HCT116 (cell line): ENCODE data around the gene JPH3. TPM values are rescaled to one million over a fixed set of nuclear protein-coding genes. Genes with fewer than 3 reads are reported as not detected.

Experiments used
- ATAC-seq: fragments of 200-7000 bp; cut with Tn5 transposase; 2 replicates; pipeline ENCODE4 v1.9.1; 2020; ENCODE audit warnings: mild to moderate bottlenecking, moderate library complexity
- BruUV-seq: library from RNA; stranded (reverse); fragments of 400-500 nt; replicated peaks from 2 replicates; lab custom pipeline; 2021; lab: Mats Ljungman, UMichigan
- CTCF ChIA-PET: fragments of 300-600 bp; sonication (Branson Sonifier 250); formaldehyde crosslinking; loops from one replicate; lab custom pipeline; 2021; ENCODE audit warnings: antibody characterized with exemption; lab: Charles Lee
- POLR2A ChIA-PET: fragments of 300-600, 350-600 bp; sonication (Branson Sonifier 250); formaldehyde crosslinking; loops from one replicate; lab custom pipeline; 2021; ENCODE audit warnings: antibody characterized with exemption; lab: Charles Lee
- RAD21 ChIA-PET, 2 experiments: fragments of 300-600 bp; sonication (Branson Sonifier 250); formaldehyde crosslinking; loops; one replicate each; lab custom pipeline; 2023; ENCODE audit warnings: low total read pairs in 2 of 2; ENCODE audit not compliant: uncharacterized antibody in 2 of 2, unreplicated experiment in 2 of 2, low non-redundant PET in 1 of 2; lab: Charles Lee
- DNase-seq: peaks from one replicate; pipeline ENCODE4 v3.0.0-alpha.2; 2010; ENCODE audit warnings: low read depth, low spot score
- H2AFZ ChIP-seq: fragments of 200-600 bp; shearing (Covaris generic), sonication (generic); 2 replicates; pipeline ENCODE4 v1.6.1; 2017; ENCODE audit warnings: low read depth, mixed run types, mixed read lengths, antibody characterized with exemption, low read length; ENCODE audit not compliant: poor library complexity, severe bottlenecking
- H3K27ac ChIP-seq: 2 replicates; pipeline ENCODE4 v1.5.1; 2012; ENCODE audit warnings: low read depth, low read length
- H3K27me3 ChIP-seq: fragments of 200-600 bp; sonication (generic); 2 replicates; pipeline ENCODE4 v1.6.1; 2016; ENCODE audit warnings: mixed run types, low read length, mixed read lengths; ENCODE audit not compliant: insufficient read depth
- H3K36me3 ChIP-seq, 2 experiments: fragments of 200-500 bp in 1 of 2; fragments of 200-600 bp in 1 of 2; sonication (Bioruptor generic) in 1 of 2; sonication (generic) in 1 of 2; 2 replicates each; pipeline versions ENCODE4 v1.5.1 to v1.6.1; 2014 to 2016; ENCODE audit warnings: low read length in 2 of 2, inconsistent platforms in 1 of 2, mixed read lengths in 1 of 2, mixed run types in 1 of 2; ENCODE audit not compliant: insufficient read depth in 2 of 2, control insufficient read depth in 1 of 2
- H3K4me1 ChIP-seq, 2 experiments: fragments of 200-600 bp in 1 of 2; sonication (generic) in 1 of 2; 2 replicates each; pipeline versions ENCODE4 v1.5.1 to v1.6.1; 2012 to 2017; ENCODE audit warnings: low read length in 2 of 2, inconsistent platforms in 1 of 2, mild to moderate bottlenecking in 1 of 2, mixed read lengths in 1 of 2, mixed run types in 1 of 2, moderate library complexity in 1 of 2; ENCODE audit not compliant: insufficient read depth in 2 of 2, control insufficient read depth in 1 of 2
- H3K4me2 ChIP-seq: fragments of 200-600 bp; sonication (generic); 2 replicates; pipeline ENCODE4 v1.6.1; 2017; ENCODE audit warnings: mixed run types, low read length, mixed read lengths
- H3K4me3 ChIP-seq, 2 experiments: fragments of 200-600 bp in 1 of 2; sonication (generic) in 1 of 2; replicated peaks in 1 of 2; 2 replicates each; pipeline ENCODE4 v1.5.1; 2011 to 2016; ENCODE audit warnings: low read length in 2 of 2, control low read depth in 1 of 2, low read depth in 1 of 2, mild to moderate bottlenecking in 1 of 2, mixed read lengths in 1 of 2, mixed run types in 1 of 2
- H3K79me2 ChIP-seq: fragments of 200-600 bp; sonication (generic); 2 replicates; pipeline ENCODE4 v1.6.1; 2017; ENCODE audit warnings: mild to moderate bottlenecking, mixed run types, low read length, moderate library complexity, mixed read lengths; ENCODE audit not compliant: insufficient read depth
- H3K9ac ChIP-seq: fragments of 200-600 bp; sonication (generic); 2 replicates; pipeline ENCODE4 v1.6.1; 2016; ENCODE audit warnings: low read length, mixed read lengths
- H3K9me2 ChIP-seq: fragments of 200-600 bp; sonication (generic), shearing (Covaris generic); 2 replicates; pipeline ENCODE4 v1.6.1; 2017; ENCODE audit warnings: mixed run types, mild to moderate bottlenecking, moderate library complexity; ENCODE audit not compliant: insufficient read depth
- H3K9me3 ChIP-seq, 2 experiments: fragments of 200-500 bp in 1 of 2; fragments of 200-600 bp in 1 of 2; sonication (Bioruptor generic) in 1 of 2; sonication (generic) in 1 of 2; 2 replicates each; pipeline ENCODE4 v1.6.1; 2014 to 2017; ENCODE audit warnings: low read length in 2 of 2, mixed read lengths in 2 of 2, inconsistent platforms in 1 of 2, low read depth in 1 of 2, mild to moderate bottlenecking in 1 of 2, mixed run types in 1 of 2, moderate library complexity in 1 of 2; ENCODE audit not compliant: control insufficient read depth in 1 of 2, insufficient read depth in 1 of 2
- H4K20me1 ChIP-seq: fragments of 200-600 bp; sonication (generic), shearing (Covaris generic); 2 replicates; pipeline ENCODE4 v1.6.1; 2017; ENCODE audit warnings: mixed run types, mild to moderate bottlenecking, moderate library complexity; ENCODE audit not compliant: insufficient read depth
- CBX3 ChIP-seq: IDR thresholded peaks from 2 replicates; pipeline ENCODE4 v1.6.1; 2012; ENCODE audit warnings: low read depth
- CEBPB ChIP-seq: IDR thresholded peaks from 2 replicates; pipeline ENCODE4 v1.6.1; 2012; ENCODE audit warnings: low read depth
- CTCF ChIP-seq, 3 experiments: fragments of 200-600 bp in 1 of 3; sonication (generic) in 1 of 3; IDR thresholded peaks in 2 of 3; conservative IDR thresholded peaks in 1 of 3; 2 replicates each; pipeline ENCODE4 v1.5.1; 2012 to 2017; ENCODE audit warnings: low read depth in 2 of 3, low read length in 2 of 3, antibody characterized with exemption in 1 of 3, borderline replicate concordance in 1 of 3, control low read depth in 1 of 3, mild to moderate bottlenecking in 1 of 3, mixed read lengths in 1 of 3, mixed run types in 1 of 3, moderate library complexity in 1 of 3; ENCODE audit not compliant: insufficient read depth in 1 of 3
- FOSL1 ChIP-seq: IDR thresholded peaks from 2 replicates; pipeline ENCODE4 v1.6.1; 2012; ENCODE audit warnings: low read depth
- MAX ChIP-seq: IDR thresholded peaks from 2 replicates; pipeline ENCODE4 v1.6.1; 2012
- POLR2AphosphoS5 ChIP-seq: IDR thresholded peaks from 2 replicates; pipeline ENCODE4 v1.6.1; 2011; ENCODE audit warnings: mild to moderate bottlenecking, low read depth, low read length, moderate library complexity
- REST ChIP-seq: IDR thresholded peaks from 2 replicates; pipeline ENCODE4 v1.6.1; 2012; ENCODE audit warnings: low read depth
- SIN3A ChIP-seq: IDR thresholded peaks from 2 replicates; pipeline ENCODE4 v1.6.1; 2012; ENCODE audit warnings: low read depth
- SP1 ChIP-seq: IDR thresholded peaks from 2 replicates; pipeline ENCODE4 v1.6.1; 2012; ENCODE audit warnings: low read depth
- intact Hi-C: fragments of 100-400 bp; cut with micrococcal nuclease; formaldehyde crosslinking; loops from 2 replicates; pipeline ENCODE4 v1.10.0; 2022
- total RNA-seq: library from RNA; stranded (reverse); gene quantifications from one replicate; pipeline ENCODE4 v1.2.1, GENCODE V29; 2021; ENCODE audit not compliant: unreplicated experiment

JPH3 gene
- total RNA-seq, 1 experiment from 2014 or later, result 0.10 TPM

GRCh38 chr16:87692756-87693155 is 90.4 kb downstream of the JPH3 start:
- peaks cover 0 to 4% of the 10 kb centered on the region in 2 experiments; a peak in 3 of 4 replicates for H3K36me3 ChIP-seq
- RAD21 ChIA-PET, result no interaction called here
- CTCF ChIA-PET, result no interaction called here
- no peaks in the 10 kb centered on the region for H4K20me1 ChIP-seq
- H3K9me3 ChIP-seq, result no peaks in the 10 kb centered on the region
- intact Hi-C loops, result no loop called here
- H3K4me3 ChIP-seq, result no peak overlapping the region
- no peak overlapping the region for H3K4me2 ChIP-seq
- no peaks in the 10 kb centered on the region for H3K4me1 ChIP-seq
- no peak overlapping the region for H2AFZ ChIP-seq
- TF ChIP-seq FOSL1 (no peak), REST (no peak), MAX (no peak), CBX3 (no peak), CEBPB (no peak), SP1 (no peak), SIN3A (no peak), POLR2AphosphoS5 (peak; percentile 35; the same call in 1 of the 2 replicates), CTCF (IDR thresholded peaks at IDR 0.05 in 2 of 3, conservative IDR thresholded peaks at IDR 0.05 in 1 of 3; ENCODE audit: borderline replicate concordance in 1 of 3, insufficient read depth in 1 of 3, low read depth in 2 of 3, low read length in 2 of 3) (peak in 1 of 3 experiments; percentile 24; a peak in 1 of 6 replicates)
- DNase-seq, result no peak
- peak; percentile 37 for ATAC-seq
- POLR2A ChIA-PET, result no interaction called here
- H3K27ac ChIP-seq, result no peak overlapping the region
- H3K9me2 ChIP-seq, result no peaks in the 10 kb centered on the region
- H3K9ac ChIP-seq, result no peak overlapping the region
- BruUV-seq, result no TSS peak
- no peaks in the 10 kb centered on the region for H3K27me3 ChIP-seq
- no peaks in the 10 kb centered on the region for H3K79me2 ChIP-seq
